ENCODE data around the gene GRK5. TPM values are rescaled to one million over a fixed set of nuclear protein-coding genes. Genes with fewer than 3 reads are reported as not detected.
"Not testable (repeated sequence)": the region's sequence is repeated elsewhere in the genome, so short reads cannot be mapped to it uniquely, and the experiment has no call there.

The GRK5 gene
- total RNA-seq, 2 donors from 2014 or later = 4.8 to 10.6 TPM

- H3K27ac ChIP-seq = peak overlapping the region; percentile 88 to 93
- 22% methylated on average over 21 of the region's 21 CpGs for WGBS
- no peaks in the 10 kb centered on the region for H3K9me3 ChIP-seq
- no peak for DNase-seq (ENCODE audit: low spot score)
- no peaks in the 10 kb centered on the region for H3K27me3 ChIP-seq (replicated peaks; ENCODE audit: insufficient read depth)
- H3K4me1 ChIP-seq (replicated peaks) = no peaks in the 10 kb centered on the region
- intact Hi-C loops (cut with DNase I) = no loop called here
- no peaks in the 10 kb centered on the region for H3K36me3 ChIP-seq
- TF ChIP-seq POLR2A (IDR thresholded peaks at IDR 0.05) (no peak), POLR2AphosphoS5 (IDR thresholded peaks at IDR 0.05) (no peak), CTCF (IDR thresholded peaks at IDR 0.05) (no peak)
- H3K4me3 ChIP-seq = peak overlapping the region; percentile 64 to 68
These were observed 29.5 kb upstream of the GRK5 start for GRCh38 chr10:119177708-119178371.

- 0% methylated on average over 44 of the region's 45 CpGs for WGBS
- TF ChIP-seq POLR2AphosphoS5 (IDR thresholded peaks at IDR 0.05) (peak; percentile 64), POLR2A (IDR thresholded peaks at IDR 0.05) (peak; percentile 58), CTCF (IDR thresholded peaks at IDR 0.05) (peak; percentile 24 to 55 (median 34))
- peak within 1 kb of the TSS; percentile 64 to 68 for H3K4me3 ChIP-seq
- H3K9me3 ChIP-seq = no peaks in the 10 kb centered on the region
- H3K27me3 ChIP-seq (replicated peaks; ENCODE audit: insufficient read depth) = no peaks in the 10 kb centered on the region
- DNase-seq (ENCODE audit: low spot score) = peak; percentile 90
- intact Hi-C loops (cut with DNase I) = no loop called here
- H3K4me1 ChIP-seq (replicated peaks) = no peaks in the 10 kb centered on the region
- no peaks in the 10 kb centered on the region for H3K36me3 ChIP-seq
- H3K27ac ChIP-seq = peak within 1 kb of the TSS; percentile 88 to 93
These were observed 28.8 kb upstream of the GRK5 start, which contains the start of gene PRDX3 for GRCh38 chr10:119178372-119179119. PRDX3 (minus strand) TSS chr10:119178812; CDS start chr10:119178790, 22 bp downstream.

DNA sequence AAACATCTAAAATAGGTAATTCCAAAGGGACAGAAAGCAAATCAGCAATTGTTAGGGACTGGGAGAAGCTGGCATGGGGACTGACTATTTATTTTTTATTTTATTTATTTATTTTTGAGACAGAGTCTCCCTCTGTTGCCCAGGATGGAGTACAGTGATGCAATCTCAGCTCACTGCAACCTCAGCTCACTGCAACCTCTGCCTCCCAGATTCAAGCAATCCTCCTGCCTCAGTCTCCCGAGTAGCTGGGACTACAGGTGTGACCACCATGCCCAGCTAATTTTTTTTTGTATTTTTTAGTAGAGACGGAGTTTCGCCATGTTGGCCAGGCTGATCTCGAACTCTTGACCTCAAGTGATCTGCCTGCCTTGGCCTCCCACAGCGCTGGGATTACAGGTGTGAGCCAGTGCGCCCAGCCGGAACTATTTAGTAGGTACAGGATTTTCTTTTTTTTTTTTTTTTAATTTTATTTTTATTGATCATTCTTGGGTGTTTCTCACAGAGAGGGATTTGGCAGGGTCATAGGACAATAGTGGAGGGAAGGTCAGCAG lies 26.4 kb upstream of the GRK5 start:
- H3K27me3 ChIP-seq (replicated peaks; ENCODE audit: insufficient read depth); intact Hi-C loops (cut with DNase I); H3K4me3 ChIP-seq; DNase-seq (ENCODE audit: low spot score); H3K27ac ChIP-seq; H3K9me3 ChIP-seq; H3K4me1 ChIP-seq (replicated peaks); H3K36me3 ChIP-seq: not testable (repeated sequence)
- 97% methylated on average over 7 of the region's 7 CpGs for WGBS

GRCh38 chr10:119183664-119184412 lies 23.5 kb upstream of the GRK5 start:
- TF ChIP-seq POLR2AphosphoS5 (IDR thresholded peaks at IDR 0.05) = no peak
- no peak for TF ChIP-seq CTCF (IDR thresholded peaks at IDR 0.05)
- intact Hi-C loops (cut with DNase I) = no loop called here
- Histone ChIP-seq H3K4me1 (replicated peaks) (no peaks in the 10 kb centered on the region), H3K36me3 (no peaks in the 10 kb centered on the region), H3K27ac (no peak overlapping the region), H3K9me3 (no peaks in the 10 kb centered on the region), H3K27me3 (replicated peaks; ENCODE audit: insufficient read depth) (no peaks in the 10 kb centered on the region), H3K4me3 (no peak overlapping the region)
- DNase-seq (ENCODE audit: low spot score) = no peak
- WGBS = 78% methylated on average over 9 of the region's 9 CpGs

DNA sequence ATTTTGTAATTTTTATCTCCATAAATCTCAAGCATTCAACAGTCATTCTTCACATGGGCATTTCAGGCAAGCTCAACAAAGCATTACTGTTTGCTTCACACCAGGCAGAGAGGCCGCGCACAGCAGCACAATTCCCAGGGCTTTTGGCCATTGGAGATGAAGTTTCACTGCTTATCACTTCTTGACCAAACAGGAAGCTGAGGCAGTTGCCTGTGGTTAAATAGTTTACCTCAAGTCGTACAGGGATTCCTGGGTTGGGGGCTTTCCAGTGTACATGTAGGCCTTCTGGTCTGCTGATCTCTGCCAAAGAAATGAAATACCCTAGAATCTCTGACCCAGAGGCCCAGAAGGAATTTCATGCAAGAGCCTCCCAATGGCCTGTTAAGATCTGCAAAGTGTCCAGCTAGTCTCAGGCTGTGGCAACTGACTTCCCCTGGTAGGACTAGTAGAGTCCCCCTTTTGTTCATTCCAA lies 17.5 kb upstream of the GRK5 start:
- H3K36me3 ChIP-seq = no peaks in the 10 kb centered on the region
- intact Hi-C loops (cut with DNase I) = no loop called here
- no peaks in the 10 kb centered on the region for H3K4me1 ChIP-seq (replicated peaks)
- H3K27ac ChIP-seq = no peak overlapping the region
- no peak overlapping the region for H3K4me3 ChIP-seq
- 70% methylated on average over 3 of the region's 3 CpGs for WGBS
- no peak for DNase-seq (ENCODE audit: low spot score)
- H3K9me3 ChIP-seq = no peaks in the 10 kb centered on the region
- H3K27me3 ChIP-seq (replicated peaks; ENCODE audit: insufficient read depth) = no peaks in the 10 kb centered on the region
- TF ChIP-seq POLR2A (IDR thresholded peaks at IDR 0.05) = no peak
- no peak for TF ChIP-seq POLR2AphosphoS5 (IDR thresholded peaks at IDR 0.05)
- no peak for TF ChIP-seq CTCF (IDR thresholded peaks at IDR 0.05)

All from prostate gland (tissue), 2 donors.